OCI-LY1 (cell line): ENCODE data around the gene SERPINI2.

ENCODE experiments used
- H2AFZ ChIP-seq: fragments of 200-600 bp; sonication (generic), shearing (Covaris generic); 2 replicates; pipeline ENCODE4 v1.6.0; 2014; ENCODE audit warnings: antibody characterized with exemption, mild to moderate bottlenecking, low read length
- H3F3A ChIP-seq: fragments of 200-600 bp; sonication (generic), shearing (Covaris generic); 2 replicates; pipeline ENCODE4 v1.6.0; 2014; ENCODE audit warnings: mild to moderate bottlenecking, antibody characterized with exemption, low read length, moderate library complexity; ENCODE audit not compliant: insufficient read depth
- H3K27ac ChIP-seq: fragments of 200-600 bp; sonication (generic); 2 replicates; pipeline ENCODE4 v1.5.1; 2014; ENCODE audit warnings: low read length, mixed run types, mild to moderate bottlenecking, low read depth; ENCODE audit not compliant: poor library complexity, severe bottlenecking
- H3K27me3 ChIP-seq: fragments of 200-600 bp; sonication (generic); 2 replicates; pipeline ENCODE4 v1.6.0; 2014; ENCODE audit warnings: antibody characterized with exemption, mild to moderate bottlenecking, low read length, moderate library complexity; ENCODE audit not compliant: insufficient read depth
- H3K36me3 ChIP-seq: fragments of 200-600 bp; sonication (generic); 2 replicates; pipeline ENCODE4 v1.6.1; 2014; ENCODE audit warnings: mild to moderate bottlenecking, antibody characterized with exemption, low read length, moderate library complexity, mixed read lengths; ENCODE audit not compliant: insufficient read depth
- H3K4me1 ChIP-seq: fragments of 200-600 bp; sonication (generic); 2 replicates; pipeline ENCODE4 v1.5.1; 2014; ENCODE audit warnings: mild to moderate bottlenecking, low read length, moderate library complexity; ENCODE audit not compliant: insufficient read depth, severe bottlenecking
- H3K4me2 ChIP-seq: fragments of 200-600 bp; sonication (generic), shearing (Covaris generic); 2 replicates; pipeline ENCODE4 v1.6.1; 2014; ENCODE audit warnings: low read length
- H3K4me3 ChIP-seq: fragments of 200-600 bp; sonication (generic); 2 replicates; pipeline ENCODE4 v1.5.1; 2014; ENCODE audit warnings: low read length, low read depth, mild to moderate bottlenecking, mixed read lengths; ENCODE audit not compliant: poor library complexity, severe bottlenecking
- H3K79me2 ChIP-seq: fragments of 200-600 bp; shearing (Covaris generic); 2 replicates; pipeline ENCODE4 v1.6.1; 2016; ENCODE audit warnings: mixed run types, low read length, mixed read lengths; ENCODE audit not compliant: insufficient read depth
- H3K9ac ChIP-seq: fragments of 200-600 bp; sonication (generic), shearing (Covaris generic); 2 replicates; pipeline ENCODE4 v1.6.1; 2014; ENCODE audit warnings: mild to moderate bottlenecking, low read length, mixed read lengths
- H3K9me2 ChIP-seq: fragments of 200-600 bp; sonication (generic), shearing (Covaris generic); 2 replicates; pipeline ENCODE4 v1.6.1; 2014; ENCODE audit warnings: low read depth, mild to moderate bottlenecking, low read length, mixed read lengths
- H3K9me3 ChIP-seq: fragments of 200-600 bp; shearing (Covaris generic); 2 replicates; pipeline ENCODE4 v1.6.1; 2014; ENCODE audit warnings: low read length, mixed read lengths
- H4K20me1 ChIP-seq: fragments of 200-600 bp; sonication (generic), shearing (Covaris generic); 2 replicates; pipeline ENCODE4 v1.6.0; 2016; ENCODE audit warnings: mild to moderate bottlenecking, low read length; ENCODE audit not compliant: insufficient read depth
- EZH2 ChIP-seq: fragments of 200-600 bp; sonication (generic), shearing (Covaris generic); IDR thresholded peaks from 2 replicates; pipeline ENCODE4 v1.8.0; 2017; ENCODE audit warnings: borderline replicate concordance, mixed run types, mild to moderate bottlenecking, antibody characterized with exemption, low read length, moderate library complexity, mixed read lengths
- TF ChIP-seq, protein P1 (sequence below): fragments of 200-600 bp; sonication (generic), shearing (Covaris generic); IDR thresholded peaks from 2 replicates; pipeline ENCODE4 v1.5.1; 2017; ENCODE audit warnings: mild to moderate bottlenecking, antibody characterized with exemption, low read length, moderate library complexity, mixed read lengths

Gene SERPINI2

GRCh38 chr3:167396075-167396474, 77.8 kb downstream of the SERPINI2 start:
- no peak overlapping the region for H3K4me2 ChIP-seq

GRCh38 chr3:167394003-167394402, 79.8 kb downstream of the SERPINI2 start:
- no peak overlapping the region for H3K27ac ChIP-seq
- H3K79me2 ChIP-seq, result no peaks in the 10 kb centered on the region
- no peaks in the 10 kb centered on the region for H3K9me3 ChIP-seq
- no peaks in the 10 kb centered on the region for H3F3A ChIP-seq
- H3K36me3 ChIP-seq, result no peaks in the 10 kb centered on the region
- H2AFZ ChIP-seq, result no peak overlapping the region
- no peak overlapping the region for H3K4me3 ChIP-seq
- H3K9me2 ChIP-seq, result no peaks in the 10 kb centered on the region
- H3K4me1 ChIP-seq, result no peaks in the 10 kb centered on the region
- H4K20me1 ChIP-seq, result no peaks in the 10 kb centered on the region
- no peak overlapping the region for H3K9ac ChIP-seq
- H3K4me2 ChIP-seq, result no peak overlapping the region
- no peak for TF ChIP-seq EZH2
- TF ChIP-seq, protein P1, sequence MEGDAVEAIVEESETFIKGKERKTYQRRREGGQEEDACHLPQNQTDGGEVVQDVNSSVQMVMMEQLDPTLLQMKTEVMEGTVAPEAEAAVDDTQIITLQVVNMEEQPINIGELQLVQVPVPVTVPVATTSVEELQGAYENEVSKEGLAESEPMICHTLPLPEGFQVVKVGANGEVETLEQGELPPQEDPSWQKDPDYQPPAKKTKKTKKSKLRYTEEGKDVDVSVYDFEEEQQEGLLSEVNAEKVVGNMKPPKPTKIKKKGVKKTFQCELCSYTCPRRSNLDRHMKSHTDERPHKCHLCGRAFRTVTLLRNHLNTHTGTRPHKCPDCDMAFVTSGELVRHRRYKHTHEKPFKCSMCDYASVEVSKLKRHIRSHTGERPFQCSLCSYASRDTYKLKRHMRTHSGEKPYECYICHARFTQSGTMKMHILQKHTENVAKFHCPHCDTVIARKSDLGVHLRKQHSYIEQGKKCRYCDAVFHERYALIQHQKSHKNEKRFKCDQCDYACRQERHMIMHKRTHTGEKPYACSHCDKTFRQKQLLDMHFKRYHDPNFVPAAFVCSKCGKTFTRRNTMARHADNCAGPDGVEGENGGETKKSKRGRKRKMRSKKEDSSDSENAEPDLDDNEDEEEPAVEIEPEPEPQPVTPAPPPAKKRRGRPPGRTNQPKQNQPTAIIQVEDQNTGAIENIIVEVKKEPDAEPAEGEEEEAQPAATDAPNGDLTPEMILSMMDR, result peak; percentile 40
- no peaks in the 10 kb centered on the region for H3K27me3 ChIP-seq

More at GRCh38 chr3:167396075-167396474, 77.8 kb downstream of the SERPINI2 start:
- Histone ChIP-seq H3K36me3 (no peaks in the 10 kb centered on the region), H3K27me3 (no peaks in the 10 kb centered on the region), H3K9me3 (no peaks in the 10 kb centered on the region), H3F3A (no peaks in the 10 kb centered on the region), H3K4me3 (no peak overlapping the region), H2AFZ (no peak overlapping the region), H3K79me2 (no peaks in the 10 kb centered on the region), H3K9me2 (no peaks in the 10 kb centered on the region), H3K27ac (no peak overlapping the region), H3K9ac (no peak overlapping the region), H4K20me1 (no peaks in the 10 kb centered on the region), H3K4me1 (no peaks in the 10 kb centered on the region)
- TF ChIP-seq EZH2, result no peak
- TF ChIP-seq, protein P1, result no peak
